HUES6 (cell line): ENCODE data around the gene ADD2.
A peak's percentile ranks its signal among the peaks of the same experiment; 100 is the strongest.

Experiments
- H3K27ac ChIP-seq: 2 replicates; pipeline ENCODE4 v1.7.0; 2013; ENCODE audit warnings: low read depth, mild to moderate bottlenecking, low read length, inconsistent platforms
- H3K27me3 ChIP-seq: 2 replicates; pipeline ENCODE4 v1.6.1; 2013; ENCODE audit warnings: low read length; ENCODE audit not compliant: control insufficient read depth, insufficient read depth
- H3K36me3 ChIP-seq: 2 replicates; pipeline ENCODE4 v1.6.1; 2013; ENCODE audit warnings: low read length; ENCODE audit not compliant: control insufficient read depth, insufficient read depth
- H3K4me1 ChIP-seq: 2 replicates; pipeline ENCODE4 v1.6.1; 2013; ENCODE audit warnings: low read length; ENCODE audit not compliant: control insufficient read depth, insufficient read depth
- H3K4me3 ChIP-seq: 2 replicates; pipeline ENCODE4 v1.5.1; 2013; ENCODE audit warnings: low read depth, low read length
- H3K9ac ChIP-seq: one replicate; pipeline ENCODE4 v1.6.1; 2013; ENCODE audit warnings: mild to moderate bottlenecking, low read length
- H3K9me3 ChIP-seq: 2 replicates; pipeline ENCODE4 v1.6.1; 2013; ENCODE audit warnings: low read depth, low read length; ENCODE audit not compliant: control insufficient read depth, insufficient read depth

The ADD2 gene

GRCh38 chr2:70767699-70768589 is at the start of gene ADD2:
Gene ADD2 (minus strand): TSS chr2:70768200. CDS start chr2:70706408, 61,792 bp downstream.
- Histone ChIP-seq H3K9ac (peak within 1 kb of the TSS; percentile 73), H3K4me1 (peaks cover 29% of the 10 kb centered on the region), H3K36me3 (no peaks in the 10 kb centered on the region), H3K27me3 (peaks cover 4% of the 10 kb centered on the region; the same call in 1 of the 2 replicates), H3K4me3 (peak within 1 kb of the TSS; percentile 89), H3K27ac (peak within 1 kb of the TSS; percentile 93), H3K9me3 (no peaks in the 10 kb centered on the region)

- no peaks in the 10 kb centered on the region for H3K9me3 ChIP-seq
- H3K4me3 ChIP-seq, result no peak overlapping the region
- peaks cover 27% of the 10 kb centered on the region; the same call in 1 of the 2 replicates for H3K27me3 ChIP-seq
- H3K4me1 ChIP-seq, result no peaks in the 10 kb centered on the region
- no peak overlapping the region for H3K9ac ChIP-seq
- no peaks in the 10 kb centered on the region for H3K36me3 ChIP-seq
- no peak overlapping the region for H3K27ac ChIP-seq
Measured at GRCh38 chr2:70817284-70817954, 49.4 kb upstream of the ADD2 start.

- Histone ChIP-seq H3K4me3 (no peak overlapping the region), H3K4me1 (no peaks in the 10 kb centered on the region), H3K9me3 (no peaks in the 10 kb centered on the region), H3K9ac (no peak overlapping the region), H3K27ac (no peak overlapping the region), H3K36me3 (no peaks in the 10 kb centered on the region), H3K27me3 (peaks cover 33% of the 10 kb centered on the region; the same call in 1 of the 2 replicates)
Measured at GRCh38 chr2:70816726-70817125, 48.7 kb upstream of the ADD2 start.

- Histone ChIP-seq H3K27ac (no peak overlapping the region), H3K4me1 (no peaks in the 10 kb centered on the region), H3K27me3 (peaks cover 13% of the 10 kb centered on the region; the same call in 1 of the 2 replicates), H3K9ac (no peak overlapping the region), H3K9me3 (no peaks in the 10 kb centered on the region), H3K36me3 (no peaks in the 10 kb centered on the region), H3K4me3 (no peak overlapping the region)
Measured at GRCh38 chr2:70808983-70809958, 41.3 kb upstream of the ADD2 start.

- Histone ChIP-seq H3K9ac (no peak overlapping the region), H3K9me3 (no peaks in the 10 kb centered on the region), H3K27me3 (peaks cover 12% of the 10 kb centered on the region; the same call in 1 of the 2 replicates), H3K36me3 (no peaks in the 10 kb centered on the region), H3K27ac (no peak overlapping the region), H3K4me3 (no peak overlapping the region), H3K4me1 (no peaks in the 10 kb centered on the region)
Measured at GRCh38 chr2:70807828-70808118, 39.8 kb upstream of the ADD2 start.

GRCh38 chr2:70807102-70807827 is 39.3 kb upstream of the ADD2 start:
- Histone ChIP-seq H3K9me3 (no peaks in the 10 kb centered on the region), H3K36me3 (no peaks in the 10 kb centered on the region), H3K9ac (no peak overlapping the region), H3K4me3 (no peak overlapping the region), H3K27ac (no peak overlapping the region), H3K4me1 (no peaks in the 10 kb centered on the region), H3K27me3 (peaks cover 8% of the 10 kb centered on the region; the same call in 1 of the 2 replicates)

GRCh38 chr2:70806620-70807019 is 38.6 kb upstream of the ADD2 start:
- Histone ChIP-seq H3K27ac (no peak overlapping the region), H3K4me3 (no peak overlapping the region), H3K27me3 (peaks cover 10% of the 10 kb centered on the region), H3K36me3 (no peaks in the 10 kb centered on the region), H3K9ac (no peak overlapping the region), H3K4me1 (no peaks in the 10 kb centered on the region), H3K9me3 (no peaks in the 10 kb centered on the region)

GRCh38 chr2:70806013-70806412 is 38.0 kb upstream of the ADD2 start:
- H3K27me3 ChIP-seq, result peaks cover 16% of the 10 kb centered on the region
- no peak overlapping the region for H3K4me3 ChIP-seq
- H3K4me1 ChIP-seq, result no peaks in the 10 kb centered on the region
- H3K27ac ChIP-seq, result no peak overlapping the region
- H3K36me3 ChIP-seq, result no peaks in the 10 kb centered on the region
- no peaks in the 10 kb centered on the region for H3K9me3 ChIP-seq
- no peak overlapping the region for H3K9ac ChIP-seq

GRCh38 chr2:70801607-70802263 is 33.7 kb upstream of the ADD2 start:
- peaks cover 17% of the 10 kb centered on the region; the same call in 1 of the 2 replicates for H3K9me3 ChIP-seq
- H3K4me1 ChIP-seq, result no peaks in the 10 kb centered on the region
- no peaks in the 10 kb centered on the region for H3K36me3 ChIP-seq
- no peak overlapping the region for H3K4me3 ChIP-seq
- H3K27me3 ChIP-seq, result peaks cover 43% of the 10 kb centered on the region
- no peak overlapping the region for H3K27ac ChIP-seq
- no peak overlapping the region for H3K9ac ChIP-seq

GRCh38 chr2:70799706-70800105 is 31.7 kb upstream of the ADD2 start:
- Histone ChIP-seq H3K27ac (no peak overlapping the region), H3K9ac (no peak overlapping the region), H3K4me1 (peaks cover 2% of the 10 kb centered on the region; the same call in 1 of the 2 replicates), H3K9me3 (peaks cover 17% of the 10 kb centered on the region; the same call in 1 of the 2 replicates), H3K27me3 (peaks cover 57% of the 10 kb centered on the region), H3K36me3 (no peaks in the 10 kb centered on the region), H3K4me3 (no peak overlapping the region)
